Prostate gland (tissue), 2 donors: ENCODE measurements around the gene UBR3.

Source experiments
- POLR2A ChIP-seq: fragments of 450-650 bp; IDR thresholded peaks from one replicate; pipeline ENCODE4 v1.6.1; 2016; ENCODE audit warnings: antibody characterized with exemption, mild to moderate bottlenecking
- POLR2AphosphoS5 ChIP-seq: sonication (generic); formaldehyde crosslinking; IDR thresholded peaks from one replicate; pipeline ENCODE4 v1.6.1; 2017; ENCODE audit warnings: antibody characterized with exemption
- TF ChIP-seq, protein P1 (sequence below), 4 experiments: fragments of 200-600 bp in 2 of 4; fragments of 450-650 bp in 2 of 4; sonication (generic) in 2 of 4; IDR thresholded peaks; 1 replicate in 3 of 4; 2 replicates in 1 of 4; pipeline ENCODE4 v1.5.1; 2016 to 2019; ENCODE audit warnings: antibody characterized with exemption in 4 of 4, mild to moderate bottlenecking in 2 of 4, moderate library complexity in 2 of 4

DNA sequence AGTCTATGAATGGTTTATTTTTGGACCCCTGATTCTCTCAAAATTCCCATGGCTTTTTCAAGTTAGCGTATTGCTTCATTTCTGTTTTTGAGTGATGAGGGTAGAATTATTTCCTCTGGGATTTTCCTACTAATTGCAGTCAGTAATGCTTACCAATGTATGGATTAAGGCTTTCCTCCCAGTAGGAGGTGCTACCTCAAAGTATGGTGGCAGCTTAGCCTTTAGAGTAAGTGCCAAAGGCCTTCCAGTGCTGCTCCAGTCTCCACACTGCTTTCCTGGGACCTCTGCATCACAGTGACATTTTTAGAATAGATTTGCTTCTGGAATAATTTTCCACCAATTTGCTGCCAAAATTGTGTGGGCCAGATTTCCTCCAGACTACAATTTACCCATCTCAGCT, 44.7 kb upstream of the UBR3 start:
- TF ChIP-seq POLR2A (no peak), POLR2AphosphoS5 (no peak)
- TF ChIP-seq, protein P1, sequence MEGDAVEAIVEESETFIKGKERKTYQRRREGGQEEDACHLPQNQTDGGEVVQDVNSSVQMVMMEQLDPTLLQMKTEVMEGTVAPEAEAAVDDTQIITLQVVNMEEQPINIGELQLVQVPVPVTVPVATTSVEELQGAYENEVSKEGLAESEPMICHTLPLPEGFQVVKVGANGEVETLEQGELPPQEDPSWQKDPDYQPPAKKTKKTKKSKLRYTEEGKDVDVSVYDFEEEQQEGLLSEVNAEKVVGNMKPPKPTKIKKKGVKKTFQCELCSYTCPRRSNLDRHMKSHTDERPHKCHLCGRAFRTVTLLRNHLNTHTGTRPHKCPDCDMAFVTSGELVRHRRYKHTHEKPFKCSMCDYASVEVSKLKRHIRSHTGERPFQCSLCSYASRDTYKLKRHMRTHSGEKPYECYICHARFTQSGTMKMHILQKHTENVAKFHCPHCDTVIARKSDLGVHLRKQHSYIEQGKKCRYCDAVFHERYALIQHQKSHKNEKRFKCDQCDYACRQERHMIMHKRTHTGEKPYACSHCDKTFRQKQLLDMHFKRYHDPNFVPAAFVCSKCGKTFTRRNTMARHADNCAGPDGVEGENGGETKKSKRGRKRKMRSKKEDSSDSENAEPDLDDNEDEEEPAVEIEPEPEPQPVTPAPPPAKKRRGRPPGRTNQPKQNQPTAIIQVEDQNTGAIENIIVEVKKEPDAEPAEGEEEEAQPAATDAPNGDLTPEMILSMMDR (IDR thresholded peaks at IDR 0.05) = no peak
